Esophagus muscularis mucosa (tissue), 4 donors: ENCODE results near the gene XRCC1. TPM values are rescaled to one million over a fixed set of nuclear protein-coding genes. Genes with fewer than 3 reads are reported as not detected.

Experiments
- DNase-seq: peaks from one replicate; pipeline ENCODE4 v3.0.0-alpha.2; 2017; ENCODE audit errors: extremely low spot score
- H3K27ac ChIP-seq, 4 donors: fragments of 200-600 bp; sonication (generic); replicated peaks in 1 of 4; 1 replicate in 3 of 4; 2 replicates in 1 of 4; pipeline ENCODE4 v1.5.1; 2016 to 2019; ENCODE audit warnings: mild to moderate bottlenecking in 1 of 4
- H3K27me3 ChIP-seq, 4 donors: fragments of 200-600 bp; sonication (generic); one replicate each; pipeline versions ENCODE4 v1.5.1 to v1.6.0; 2016 to 2019
- H3K36me3 ChIP-seq, 4 donors: fragments of 200-600 bp; sonication (generic); one replicate each; pipeline ENCODE4 v1.5.1; 2016 to 2019
- H3K4me1 ChIP-seq, 4 donors: fragments of 200-600 bp; sonication (generic); one replicate each; pipeline ENCODE4 v1.5.1; 2016 to 2019
- H3K4me3 ChIP-seq, 4 donors: fragments of 200-600 bp; sonication (generic); 1 replicate in 2 of 4; 2 replicates in 2 of 4; pipeline ENCODE4 v1.5.1; 2016 to 2019; ENCODE audit warnings: mild to moderate bottlenecking in 4 of 4, moderate library complexity in 1 of 4
- H3K9me3 ChIP-seq, 4 donors: fragments of 200-600 bp; sonication (generic); 1 replicate in 3 of 4; 2 replicates in 1 of 4; pipeline ENCODE4 v1.5.1; 2016 to 2019
- CTCF ChIP-seq, 3 experiments: fragments of 200-600 bp in 2 of 3; fragments of 450-650 bp in 1 of 3; sonication (generic) in 2 of 3; IDR thresholded peaks; one replicate each; pipeline ENCODE4 v1.5.1; 2017 to 2019; ENCODE audit warnings: antibody characterized with exemption in 3 of 3, mild to moderate bottlenecking in 2 of 3, moderate library complexity in 1 of 3
- EP300 ChIP-seq: sonication (generic); formaldehyde crosslinking; IDR thresholded peaks from one replicate; pipeline ENCODE4 v1.6.1; 2017; ENCODE audit warnings: antibody characterized with exemption
- POLR2A ChIP-seq: fragments of 450-650 bp; IDR thresholded peaks from one replicate; pipeline ENCODE4 v1.6.1; 2017; ENCODE audit warnings: antibody characterized with exemption, moderate library complexity, mild to moderate bottlenecking, low read depth
- POLR2AphosphoS5 ChIP-seq, 2 donors: sonication (generic); formaldehyde crosslinking; IDR thresholded peaks; one replicate each; pipeline ENCODE4 v1.6.1; 2017; ENCODE audit warnings: antibody characterized with exemption in 2 of 2
- WGBS: methylation state at CpG from one replicate; pipeline ENCODE4 v1.1.5; 2018; 5-methylcytosine and 5-hydroxymethylcytosine counted together
- intact Hi-C: fragments of 100-400 bp; cut with DNase I; formaldehyde crosslinking; loops from one replicate; pipeline ENCODE4 v1.15.1; 2023
- total RNA-seq, 4 donors: library from RNA; depleted of rRNA; stranded (reverse); fragments of >200 nt; gene quantifications; one replicate each; pipeline versions ENCODE4 v1.1.0 to v1.2.1, GENCODE V29; 2016

The XRCC1 gene
- total RNA-seq, 4 donors from 2014 or later = 21.2 to 27.2 (median 24.4) TPM

- intact Hi-C loops = no loop called here
- TF ChIP-seq POLR2A (no peak), EP300 (no peak)
- Histone ChIP-seq H3K4me1 (no peaks in the 10 kb centered on the region), H3K27ac (no peak overlapping the region), H3K4me3 (no peak overlapping the region), H3K9me3 (no peaks in the 10 kb centered on the region), H3K27me3 (no peaks in the 10 kb centered on the region), H3K36me3 (peaks cover 15 to 58% (median 37%) of the 10 kb centered on the region in 4 donors)
- 98% methylated on average over 3 of the region's 5 CpGs for WGBS
- DNase-seq = no peak
Observed at GRCh38 chr19:43511324-43511723, 64.0 kb downstream of the XRCC1 start.

DNA sequence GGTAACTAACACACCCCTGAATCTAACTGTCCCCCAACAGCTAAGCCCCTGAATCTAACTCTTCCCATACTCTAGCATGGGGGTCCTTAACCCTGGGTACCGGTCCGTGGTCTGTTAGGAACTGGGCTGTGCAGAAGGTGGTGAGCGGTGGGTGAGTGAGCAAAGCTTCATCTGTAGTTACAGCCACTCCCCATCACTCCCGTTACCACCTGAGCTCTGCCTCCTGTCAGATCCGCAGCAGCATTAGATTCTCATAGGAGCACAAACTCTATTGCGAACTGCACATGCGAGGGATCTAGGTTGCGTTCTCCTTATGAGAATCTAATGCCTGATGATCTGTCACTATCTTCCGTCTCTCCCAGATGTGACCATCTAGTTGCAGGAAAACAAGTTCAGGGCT, 64.6 kb downstream of the XRCC1 start:
- H3K27ac ChIP-seq = no peak overlapping the region
- 98% methylated on average over 9 of the region's 9 CpGs for WGBS
- no peak overlapping the region for H3K4me3 ChIP-seq
- intact Hi-C loops = no loop called here
- TF ChIP-seq POLR2A (no peak), EP300 (no peak), CTCF (IDR thresholded peaks at IDR 0.05) (no peak), POLR2AphosphoS5 (IDR thresholded peaks at IDR 0.05) (no peak)
- peaks cover 15 to 59% (median 41%) of the 10 kb centered on the region in 4 donors for H3K36me3 ChIP-seq
- no peaks in the 10 kb centered on the region for H3K9me3 ChIP-seq
- DNase-seq = no peak
- no peaks in the 10 kb centered on the region for H3K4me1 ChIP-seq
- no peaks in the 10 kb centered on the region for H3K27me3 ChIP-seq

DNA sequence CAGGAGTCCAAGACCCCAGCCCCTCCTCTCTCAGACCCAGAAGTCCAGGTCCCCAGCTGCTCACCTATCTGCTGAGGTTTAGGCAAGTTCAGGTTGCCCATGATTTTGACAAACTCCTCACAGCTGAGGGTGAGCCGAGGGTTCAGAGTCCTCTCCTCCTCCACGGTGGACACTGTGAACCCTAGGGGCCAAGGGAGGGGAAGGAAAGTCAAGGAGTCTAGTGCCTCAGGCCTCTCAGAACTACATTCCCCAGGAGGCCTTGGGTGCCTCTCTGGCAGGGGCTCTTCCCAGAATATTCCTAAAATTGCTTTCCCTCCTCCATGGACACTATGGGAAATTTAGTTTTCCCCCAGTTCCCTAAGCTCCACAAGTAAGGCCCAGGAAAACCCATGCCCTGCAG, 67.4 kb downstream of the XRCC1 start:
- intact Hi-C loops = no loop called here
- Histone ChIP-seq H3K9me3 (no peaks in the 10 kb centered on the region), H3K36me3 (peaks cover 7 to 47% (median 40%) of the 10 kb centered on the region in 4 donors), H3K4me1 (peaks cover 13 to 16% (median 15%) of the 10 kb centered on the region in 4 donors), H3K27me3 (no peaks in the 10 kb centered on the region), H3K27ac (no peak overlapping the region), H3K4me3 (no peak overlapping the region)
- no peak for DNase-seq
- 83% methylated on average over 2 of the region's 2 CpGs for WGBS
- TF ChIP-seq EP300 = no peak
- no peak for TF ChIP-seq POLR2AphosphoS5 (IDR thresholded peaks at IDR 0.05)
- TF ChIP-seq CTCF (IDR thresholded peaks at IDR 0.05) = no peak
- TF ChIP-seq POLR2A = no peak

GRCh38 chr19:43506629-43507028, 68.7 kb downstream of the XRCC1 start:
- H3K4me3 ChIP-seq = no peak overlapping the region
- TF ChIP-seq POLR2A (no peak), CTCF (IDR thresholded peaks at IDR 0.05) (no peak), EP300 (no peak), POLR2AphosphoS5 (IDR thresholded peaks at IDR 0.05) (no peak)
- no peaks in the 10 kb centered on the region for H3K27me3 ChIP-seq
- intact Hi-C loops = no loop called here
- H3K9me3 ChIP-seq = no peaks in the 10 kb centered on the region
- 91% methylated on average over 5 of the region's 5 CpGs for WGBS
- H3K4me1 ChIP-seq = peaks cover 14 to 28% (median 26%) of the 10 kb centered on the region in 4 donors
- DNase-seq = no peak
- H3K36me3 ChIP-seq = peaks cover 7 to 50% (median 40%) of the 10 kb centered on the region in 4 donors
- no peak overlapping the region for H3K27ac ChIP-seq

DNA sequence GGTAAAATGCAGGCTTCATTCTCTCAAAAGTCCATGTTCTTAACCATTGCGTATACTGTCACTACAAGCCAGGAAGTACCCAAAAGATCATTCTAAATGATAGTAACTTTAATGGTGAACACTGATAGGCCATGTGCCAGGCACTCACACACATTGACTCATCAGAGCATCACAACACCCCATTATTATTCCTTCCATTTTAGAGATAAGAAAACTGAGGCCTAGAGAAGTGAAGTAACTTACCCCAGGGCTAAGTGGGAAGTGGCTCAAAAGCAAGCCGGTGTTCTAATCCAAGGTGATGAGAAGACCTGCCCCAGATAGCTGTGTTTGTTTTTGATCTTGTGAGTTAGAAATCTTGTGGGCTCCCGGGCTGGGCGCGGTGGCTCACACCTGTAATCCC, 69.4 kb downstream of the XRCC1 start:
- Histone ChIP-seq H3K27me3 (no peaks in the 10 kb centered on the region), H3K27ac (no peak overlapping the region), H3K36me3 (peaks cover 7 to 48% (median 40%) of the 10 kb centered on the region in 4 donors), H3K4me1 (peaks cover 14 to 31% (median 28%) of the 10 kb centered on the region in 4 donors), H3K4me3 (no peak overlapping the region), H3K9me3 (no peaks in the 10 kb centered on the region)
- TF ChIP-seq CTCF (IDR thresholded peaks at IDR 0.05) (no peak), POLR2AphosphoS5 (IDR thresholded peaks at IDR 0.05) (no peak), EP300 (no peak), POLR2A (no peak)
- intact Hi-C loops = no loop called here
- WGBS = 94% methylated on average over 5 of the region's 5 CpGs
- no peak for DNase-seq
